Right lobe of liver (tissue), 4 donors: ENCODE data around the gene GPR89A.

Source experiments
- CTCF ChIP-seq, 4 donors: fragments of 200-600 bp in 3 of 4; fragments of 450-650 bp in 1 of 4; IDR thresholded peaks; one replicate each; pipeline versions ENCODE4 v1.5.1 to v1.8.0; 2016 to 2022; ENCODE audit warnings: antibody characterized with exemption in 4 of 4, mild to moderate bottlenecking in 2 of 4
- POLR2A ChIP-seq: fragments of 450-650 bp; IDR thresholded peaks from one replicate; pipeline ENCODE4 v1.6.1; 2017; ENCODE audit warnings: antibody characterized with exemption, mild to moderate bottlenecking
- donor health status: DM: no; HTN: no; CAD: no.
- donor health status: DM: no; HTN: no; CAD: no.
- donor health status: DM: no; HTN: yes; CAD: no.

- TF ChIP-seq CTCF (IDR thresholded peaks at IDR 0.05): no peak
- TF ChIP-seq POLR2A: no peak
Observed at GRCh38 chr1:145696630-145696960, 88.8 kb downstream of the GPR89A start.
